ENCODE measurements around the gene NFKBIB. TPM values are rescaled to one million over a fixed set of nuclear protein-coding genes. Genes with fewer than 3 reads are reported as not detected.
"Not testable (repeated sequence)": the region's sequence is repeated elsewhere in the genome, so short reads cannot be mapped to it uniquely, and the experiment has no call there.

The NFKBIB gene
- total and polyA plus RNA-seq, 3 experiments from 2014 or later, result 15.6 to 116 (median 107) TPM

DNA sequence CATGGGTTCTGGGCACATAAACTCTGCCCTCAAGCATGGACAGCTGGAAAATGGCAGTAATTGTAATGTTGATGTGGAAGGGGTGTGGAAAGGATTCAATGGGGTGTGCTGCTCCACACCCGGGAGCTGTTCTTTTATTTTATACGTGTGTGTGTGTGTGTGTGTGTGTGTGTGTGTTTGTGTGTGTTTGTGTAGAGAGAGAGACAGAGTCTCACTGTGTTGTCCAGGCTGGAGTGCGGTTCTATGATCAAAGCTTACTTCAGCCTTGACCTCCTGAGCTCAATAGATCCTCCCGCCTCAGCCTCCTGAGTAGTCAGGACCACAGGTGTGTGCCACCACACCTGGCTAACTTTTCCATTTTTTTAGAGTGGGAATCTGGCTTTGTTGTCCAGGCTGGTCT lies 33.8 kb downstream of the NFKBIB start:
- H3K27me3 ChIP-seq (ENCODE audit: insufficient read depth, low read length, poor library complexity, severe bottlenecking), result no peaks in the 10 kb centered on the region
- peaks cover 0 to 8% (median 3%) of the 10 kb centered on the region in 5 donors for H3K9me3 Mint-ChIP-seq

GRCh38 chr19:38939957-38940356 lies 40.2 kb downstream of the NFKBIB start:
- Histone ChIP-seq H3K9me3 (ENCODE audit: low read length) (no peaks in the 10 kb centered on the region), H3K36me3 (ENCODE audit: insufficient read depth, low read length) (no peaks in the 10 kb centered on the region), H3K27me3 (ENCODE audit: insufficient read depth, low read length, poor library complexity, severe bottlenecking) (no peaks in the 10 kb centered on the region), H3K4me1 (ENCODE audit: insufficient read depth, low read length) (no peaks in the 10 kb centered on the region), H3K27ac (ENCODE audit: low read depth, low read length) (no peak overlapping the region), H3K4me3 (ENCODE audit: low read length) (no peak overlapping the region)
- no peak for DNase-seq
- no peak overlapping the region for H3K27ac Mint-ChIP-seq
- peaks cover 0 to 8% (median 3%) of the 10 kb centered on the region in 5 donors for H3K9me3 Mint-ChIP-seq
- CTCF ChIA-PET, result no interaction called here
- H3K27me3 Mint-ChIP-seq, result peaks cover 3 to 4% of the 10 kb centered on the region in 2 donors
- H3K36me3 Mint-ChIP-seq, result peaks cover 2 to 11% (median 6%) of the 10 kb centered on the region in 3 donors
- POLR2A ChIA-PET, result no interaction called here
- H3K4me3 Mint-ChIP-seq, result no peak overlapping the region
- peaks cover 4 to 26% (median 16%) of the 10 kb centered on the region in 3 donors for H3K4me1 Mint-ChIP-seq

More for the DNA sequence above, 33.8 kb downstream of the NFKBIB start:
- H3K4me3 Mint-ChIP-seq, result no peak overlapping the region
- CTCF ChIA-PET, result interaction anchor here (1.0 to 2.4 kb wide), 5 partner anchors 164 to 531 kb away, joined by 3 to 13 read pairs (median 5); partner anchors contain the start of gene FAM98C
- H3K27ac ChIP-seq (ENCODE audit: low read depth, low read length), result no peak overlapping the region
- peaks cover 29 to 37% (median 29%) of the 10 kb centered on the region in 3 donors for H3K4me1 Mint-ChIP-seq
- POLR2A ChIA-PET, result no interaction called here
- no peak for DNase-seq
- no peaks in the 10 kb centered on the region for H3K36me3 ChIP-seq (ENCODE audit: insufficient read depth, low read length)
- no peak overlapping the region for H3K4me3 ChIP-seq (ENCODE audit: low read length)
- no peaks in the 10 kb centered on the region for H3K27me3 Mint-ChIP-seq
- H3K4me1 ChIP-seq (ENCODE audit: insufficient read depth, low read length), result peaks cover 34% of the 10 kb centered on the region
- H3K36me3 Mint-ChIP-seq, result peaks cover 7 to 37% (median 17%) of the 10 kb centered on the region in 3 donors
- H3K27ac Mint-ChIP-seq, result peak overlapping the region in 1 of 8 donors; percentile 74
- no peaks in the 10 kb centered on the region for H3K9me3 ChIP-seq (ENCODE audit: low read length)

GRCh38 chr19:38941466-38941865 lies 41.7 kb downstream of the NFKBIB start:
- H3K9me3 ChIP-seq (ENCODE audit: low read length); H3K9me3 Mint-ChIP-seq; H3K27me3 ChIP-seq (ENCODE audit: insufficient read depth, low read length, poor library complexity, severe bottlenecking); H3K27ac ChIP-seq (ENCODE audit: low read depth, low read length); H3K27ac Mint-ChIP-seq; POLR2A ChIA-PET; H3K36me3 ChIP-seq (ENCODE audit: insufficient read depth, low read length); H3K36me3 Mint-ChIP-seq; H3K4me1 ChIP-seq (ENCODE audit: insufficient read depth, low read length); H3K27me3 Mint-ChIP-seq; H3K4me3 ChIP-seq (ENCODE audit: low read length); H3K4me3 Mint-ChIP-seq; DNase-seq: not testable (repeated sequence)
- CTCF ChIA-PET, result interaction anchor here (1.2 kb wide), 1 partner anchor 11 kb away, joined by 4 read pairs; the partner anchor contains the start of genes MRPS12 and SARS2
- H3K4me1 Mint-ChIP-seq, result peaks cover 4 to 26% (median 16%) of the 10 kb centered on the region in 3 donors

GRCh38 chr19:38941979-38942378 lies 42.2 kb downstream of the NFKBIB start:
- Mint-ChIP-seq H3K36me3 (no peaks in the 10 kb centered on the region), H3K4me1 (peaks cover 4 to 26% (median 16%) of the 10 kb centered on the region in 3 donors), H3K4me3 (no peak overlapping the region), H3K9me3 (peaks cover 0 to 2% (median 0%) of the 10 kb centered on the region in 5 donors), H3K27ac (peak overlapping the region in 1 of 8 donors; percentile 35), H3K27me3 (peaks cover 3 to 4% of the 10 kb centered on the region in 2 donors)
- POLR2A ChIA-PET, result no interaction called here
- H3K4me3 ChIP-seq (ENCODE audit: low read length), result no peak overlapping the region
- H3K27me3 ChIP-seq (ENCODE audit: insufficient read depth, low read length, poor library complexity, severe bottlenecking), result no peaks in the 10 kb centered on the region
- no peaks in the 10 kb centered on the region for H3K36me3 ChIP-seq (ENCODE audit: insufficient read depth, low read length)
- CTCF ChIA-PET, result no interaction called here
- H3K27ac ChIP-seq (ENCODE audit: low read depth, low read length), result no peak overlapping the region
- DNase-seq, result no peak
- H3K9me3 ChIP-seq (ENCODE audit: low read length), result no peaks in the 10 kb centered on the region
- H3K4me1 ChIP-seq (ENCODE audit: insufficient read depth, low read length), result no peaks in the 10 kb centered on the region

GRCh38 chr19:38942471-38943181 lies 42.9 kb downstream of the NFKBIB start:
- Histone ChIP-seq H3K27me3 (ENCODE audit: insufficient read depth, low read length, poor library complexity, severe bottlenecking) (no peaks in the 10 kb centered on the region), H3K4me1 (ENCODE audit: insufficient read depth, low read length) (no peaks in the 10 kb centered on the region), H3K36me3 (ENCODE audit: insufficient read depth, low read length) (no peaks in the 10 kb centered on the region), H3K4me3 (ENCODE audit: low read length) (no peak overlapping the region), H3K27ac (ENCODE audit: low read depth, low read length) (no peak overlapping the region), H3K9me3 (ENCODE audit: low read length) (no peaks in the 10 kb centered on the region)
- Mint-ChIP-seq H3K4me1 (peaks cover 4 to 26% (median 16%) of the 10 kb centered on the region in 3 donors), H3K36me3 (no peaks in the 10 kb centered on the region), H3K4me3 (no peak overlapping the region), H3K9me3 (peaks cover 0 to 2% (median 0%) of the 10 kb centered on the region in 5 donors), H3K27ac (no peak overlapping the region), H3K27me3 (peaks cover 3 to 4% of the 10 kb centered on the region in 2 donors)
- peak in 1 of 5 donors; percentile 28 for DNase-seq
- ChIA-PET POLR2A (no interaction called here), CTCF (no interaction called here)

DNA sequence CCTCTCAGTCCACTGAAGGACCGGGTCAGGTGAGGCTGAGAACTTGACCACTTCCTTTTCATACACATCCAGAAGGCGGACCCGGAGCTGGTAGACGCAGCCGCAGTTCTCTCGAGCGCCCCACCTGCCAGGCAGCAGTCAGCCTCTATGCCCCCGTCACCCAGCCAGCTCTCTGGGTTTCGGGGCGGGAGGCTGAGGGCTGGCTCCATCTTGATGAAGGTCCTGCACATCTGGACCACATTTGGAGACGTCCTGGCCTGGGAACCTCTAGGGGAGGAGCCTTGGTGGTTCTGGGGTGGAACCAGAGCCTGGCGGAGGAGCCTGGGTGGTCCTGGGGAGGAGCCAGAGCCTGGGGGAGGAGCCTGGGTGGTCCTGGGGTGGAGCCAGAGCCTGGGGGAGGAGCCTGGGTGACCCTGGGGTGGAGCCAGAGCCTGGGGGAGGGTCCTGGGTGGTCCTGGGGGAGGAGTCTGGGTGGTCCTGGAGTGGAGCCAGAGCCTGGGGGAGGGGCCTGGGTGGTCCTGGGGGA lies 45.3 kb downstream of the NFKBIB start:
- no peaks in the 10 kb centered on the region for H3K9me3 ChIP-seq (ENCODE audit: low read length)
- no peaks in the 10 kb centered on the region for H3K36me3 Mint-ChIP-seq
- no peak overlapping the region for H3K4me3 Mint-ChIP-seq
- no peaks in the 10 kb centered on the region for H3K27me3 ChIP-seq (ENCODE audit: insufficient read depth, low read length, poor library complexity, severe bottlenecking)
- no peak overlapping the region for H3K27ac Mint-ChIP-seq
- peaks cover 6 to 24% (median 23%) of the 10 kb centered on the region in 3 donors for H3K4me1 Mint-ChIP-seq
- H3K4me3 ChIP-seq (ENCODE audit: low read length), result no peak overlapping the region
- peaks cover 3 to 11% of the 10 kb centered on the region in 2 donors for H3K27me3 Mint-ChIP-seq
- no peaks in the 10 kb centered on the region for H3K36me3 ChIP-seq (ENCODE audit: insufficient read depth, low read length)
- peaks cover 2% of the 10 kb centered on the region for H3K4me1 ChIP-seq (ENCODE audit: insufficient read depth, low read length)
- peaks cover 0 to 2% (median 0%) of the 10 kb centered on the region in 5 donors for H3K9me3 Mint-ChIP-seq
- ChIA-PET POLR2A (no interaction called here), CTCF (no interaction called here)
- DNase-seq, result peak in 1 of 5 donors; percentile 43
- H3K27ac ChIP-seq (ENCODE audit: low read depth, low read length), result no peak overlapping the region

- Histone ChIP-seq H3K36me3 (ENCODE audit: insufficient read depth, low read length) (no peaks in the 10 kb centered on the region), H3K27ac (ENCODE audit: low read depth, low read length) (no peak overlapping the region), H3K4me1 (ENCODE audit: insufficient read depth, low read length) (peaks cover 7% of the 10 kb centered on the region), H3K27me3 (ENCODE audit: insufficient read depth, low read length, poor library complexity, severe bottlenecking) (no peaks in the 10 kb centered on the region), H3K9me3 (ENCODE audit: low read length) (no peaks in the 10 kb centered on the region), H3K4me3 (ENCODE audit: low read length) (no peak overlapping the region)
- H3K4me3 Mint-ChIP-seq, result no peak overlapping the region
- peak overlapping the region in 1 of 8 donors; percentile 60 for H3K27ac Mint-ChIP-seq
- peaks cover 9 to 24% (median 22%) of the 10 kb centered on the region in 3 donors for H3K4me1 Mint-ChIP-seq
- H3K27me3 Mint-ChIP-seq, result peaks cover 7 to 11% of the 10 kb centered on the region in 2 donors
- no peaks in the 10 kb centered on the region for H3K36me3 Mint-ChIP-seq
- peak in 1 of 5 donors; percentile 33 for DNase-seq
- peaks cover 0 to 2% (median 0%) of the 10 kb centered on the region in 5 donors for H3K9me3 Mint-ChIP-seq
- ChIA-PET CTCF (no interaction called here), POLR2A (no interaction called here)
Observed at GRCh38 chr19:38945562-38946228, 45.9 kb downstream of the NFKBIB start.

Measured in CD8-positive, alpha-beta memory T cell (primary cell).